ENCODE data around the gene MEST.
"Not testable (repeated sequence)": the region's sequence is repeated elsewhere in the genome, so short reads cannot be mapped to it uniquely, and the experiment has no call there.

Gene MEST

DNA sequence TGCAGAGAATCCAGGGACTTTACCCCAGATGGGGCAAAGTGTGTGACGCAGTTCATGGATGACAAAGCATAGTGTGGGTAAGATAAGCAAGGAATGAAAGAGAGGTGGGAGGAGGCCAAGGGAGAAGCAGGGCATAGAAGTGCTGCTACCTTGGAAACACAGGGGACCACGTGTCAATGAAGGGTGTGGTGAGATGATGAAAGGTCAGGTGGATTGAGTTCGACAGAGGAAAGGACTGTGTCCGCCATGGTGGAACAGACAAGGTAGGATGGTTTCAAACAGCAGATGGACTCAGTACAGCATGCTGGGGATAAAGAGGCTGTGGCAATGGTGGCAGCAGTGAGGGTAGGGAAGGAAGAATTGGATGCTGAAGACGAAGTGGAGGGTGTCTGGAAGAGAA is 32.7 kb downstream of the MEST start:
- DNase-seq (ENCODE audit: low spot score) = no peak

GRCh38 chr7:130527752-130528355 is 36.0 kb downstream of the MEST start:
- DNase-seq (ENCODE audit: low spot score) = not testable (repeated sequence)

GRCh38 chr7:130529417-130529816 is 37.5 kb downstream of the MEST start:
- DNase-seq (ENCODE audit: low spot score) = no peak

DNA sequence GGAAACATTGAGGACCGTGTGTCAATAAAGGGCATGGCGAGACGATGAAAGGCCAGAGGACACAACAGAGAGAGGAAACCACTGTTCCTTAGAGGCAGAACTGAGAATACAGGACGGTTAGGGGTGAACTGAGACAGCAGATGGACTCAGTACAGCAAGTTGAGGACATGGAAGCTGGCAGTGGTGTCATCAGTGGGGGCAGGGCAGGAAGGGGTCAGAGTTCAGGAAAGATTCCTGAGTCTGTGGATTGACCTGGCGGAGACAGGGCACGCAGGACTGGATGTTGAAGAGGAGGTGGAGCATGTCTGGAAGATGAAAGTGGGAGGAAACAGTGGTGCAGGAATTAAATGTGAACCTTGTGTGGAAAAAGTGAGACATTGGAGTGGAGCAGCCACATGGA is 46.0 kb downstream of the MEST start:
- not testable (repeated sequence) for DNase-seq (ENCODE audit: low spot score)

- DNase-seq (ENCODE audit: low spot score) = not testable (repeated sequence)
These were observed 49.4 kb downstream of the MEST start for GRCh38 chr7:130541287-130541686.

DNA sequence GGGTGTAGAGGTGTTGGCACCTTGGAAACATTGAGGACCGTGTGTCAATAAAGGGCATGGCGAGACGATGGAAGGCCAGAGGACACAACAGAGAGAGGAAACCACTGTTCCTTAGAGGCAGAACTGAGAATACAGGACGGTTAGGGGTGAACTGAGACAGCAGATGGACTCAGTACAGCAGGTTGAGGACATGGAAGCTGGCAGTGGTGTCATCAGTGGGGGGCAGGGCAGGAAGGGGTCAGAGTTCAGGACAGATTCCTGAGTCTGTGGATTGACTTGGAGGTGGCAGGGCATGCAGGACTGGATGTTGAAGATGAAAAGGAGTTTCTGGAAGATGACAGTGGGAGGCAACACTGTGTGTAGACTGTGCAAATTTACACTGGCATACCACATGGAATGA is 50.4 kb downstream of the MEST start:
- DNase-seq (ENCODE audit: low spot score) = not testable (repeated sequence)

DNA sequence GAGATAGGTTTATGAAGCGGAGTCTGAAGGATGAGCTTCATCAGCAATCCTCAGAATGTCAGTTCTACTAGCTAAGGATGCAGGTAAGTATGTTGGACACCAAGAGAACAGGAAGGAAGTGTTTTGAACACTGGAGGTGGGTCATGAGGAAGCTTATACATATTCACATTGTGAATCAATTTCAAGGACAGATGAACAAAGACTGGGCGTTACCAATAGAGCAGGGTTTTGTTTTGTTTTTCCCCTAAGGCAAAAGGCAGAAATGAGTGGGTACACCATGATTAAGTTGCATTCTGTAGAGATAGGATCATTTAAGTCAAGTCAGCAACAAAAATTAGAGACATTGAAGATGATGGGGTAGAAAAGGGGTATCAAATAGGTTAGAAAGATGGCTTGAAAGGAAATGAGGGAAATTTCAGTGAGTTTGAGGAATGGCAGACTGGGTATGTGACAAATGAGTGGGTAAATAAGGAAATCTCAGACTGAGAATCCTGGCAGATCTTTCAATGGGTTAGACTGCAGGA is 51.7 kb downstream of the MEST start:
- no peak for DNase-seq (ENCODE audit: low spot score)

DNA sequence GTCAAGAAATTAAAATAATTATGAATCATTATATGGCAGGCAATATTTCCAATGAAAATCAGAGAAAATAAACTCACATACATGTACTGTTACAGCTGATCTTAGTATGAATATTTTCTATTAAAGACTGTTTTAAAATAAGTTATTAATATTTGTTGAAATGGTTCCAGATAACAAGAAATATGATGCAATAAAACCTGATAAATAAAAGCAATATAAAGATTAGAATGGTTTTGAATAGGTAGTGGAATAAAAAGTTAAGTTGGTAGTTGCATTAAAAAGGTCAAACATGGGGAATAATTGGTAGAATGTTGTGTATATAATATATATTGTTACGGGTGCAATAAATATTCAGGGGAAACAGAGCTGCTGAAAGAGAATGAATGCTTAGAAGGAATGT is 52.5 kb downstream of the MEST start:
- DNase-seq (ENCODE audit: low spot score) = no peak

- no peak for DNase-seq (ENCODE audit: low spot score)
These were observed 61.6 kb downstream of the MEST start for GRCh38 chr7:130553398-130554029.

DNA sequence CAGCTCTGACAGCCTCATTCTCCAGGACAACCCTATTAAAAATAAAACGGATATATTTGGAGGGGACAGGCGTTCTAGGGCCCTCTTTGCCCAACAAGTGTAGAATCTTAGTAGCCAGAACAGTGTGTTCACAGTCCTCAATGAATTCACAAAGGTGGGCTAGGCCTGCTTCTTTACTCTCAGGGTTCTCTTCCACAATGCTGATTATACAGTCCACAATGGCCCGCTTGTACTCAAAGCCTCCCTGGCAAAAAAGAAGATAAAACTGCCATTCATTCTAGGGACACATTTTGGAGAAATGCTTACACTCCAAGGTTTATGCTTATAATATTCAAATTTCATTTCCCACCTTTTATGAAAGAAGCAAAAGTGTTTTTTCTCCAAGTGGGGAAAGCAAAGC is 62.6 kb downstream of the MEST start:
- DNase-seq (ENCODE audit: low spot score) = no peak

Data from GM03348 (cell line).